Fibroblast of skin of right quadriceps (primary cell): Measurements from ENCODE around the gene SYT13.

ENCODE experiments used
- DNase-seq: peaks from one replicate; pipeline ENCODE4 v3.0.0-alpha.2; 2013

SYT13 gene, protein sequence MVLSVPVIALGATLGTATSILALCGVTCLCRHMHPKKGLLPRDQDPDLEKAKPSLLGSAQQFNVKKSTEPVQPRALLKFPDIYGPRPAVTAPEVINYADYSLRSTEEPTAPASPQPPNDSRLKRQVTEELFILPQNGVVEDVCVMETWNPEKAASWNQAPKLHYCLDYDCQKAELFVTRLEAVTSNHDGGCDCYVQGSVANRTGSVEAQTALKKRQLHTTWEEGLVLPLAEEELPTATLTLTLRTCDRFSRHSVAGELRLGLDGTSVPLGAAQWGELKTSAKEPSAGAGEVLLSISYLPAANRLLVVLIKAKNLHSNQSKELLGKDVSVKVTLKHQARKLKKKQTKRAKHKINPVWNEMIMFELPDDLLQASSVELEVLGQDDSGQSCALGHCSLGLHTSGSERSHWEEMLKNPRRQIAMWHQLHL

GRCh38 chr11:45285930-45286632, at the start of gene SYT13:
SYT13 (minus strand) TSS chr11:45286341; CDS start chr11:45286207, 134 bp downstream.
- DNase-seq: no peak

DNA sequence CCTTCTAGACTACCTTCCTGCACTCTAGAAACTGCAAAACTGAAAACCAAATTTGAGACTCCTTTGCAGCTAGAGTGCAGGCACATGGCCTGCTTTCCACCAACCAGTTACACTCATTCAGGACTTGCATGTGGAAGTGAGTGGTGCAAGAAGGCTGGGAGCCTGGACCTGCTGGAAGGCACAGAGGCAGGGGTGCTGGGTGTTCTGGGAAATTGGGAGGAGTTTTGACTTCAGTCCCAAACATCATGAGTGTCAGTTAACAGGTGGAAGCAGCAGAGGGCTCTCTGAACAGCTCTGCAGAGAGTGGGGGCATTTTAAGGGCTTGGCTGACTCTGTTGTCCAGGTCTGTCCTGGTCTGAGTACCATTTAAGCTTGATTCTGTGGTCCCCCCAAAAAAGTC, 49.3 kb upstream of the SYT13 start:
- DNase-seq: no peak

GRCh38 chr11:45334836-45335235, 48.7 kb upstream of the SYT13 start:
- no peak for DNase-seq

- DNase-seq: no peak
These were observed 48.3 kb upstream of the SYT13 start for GRCh38 chr11:45334410-45334809.

DNA sequence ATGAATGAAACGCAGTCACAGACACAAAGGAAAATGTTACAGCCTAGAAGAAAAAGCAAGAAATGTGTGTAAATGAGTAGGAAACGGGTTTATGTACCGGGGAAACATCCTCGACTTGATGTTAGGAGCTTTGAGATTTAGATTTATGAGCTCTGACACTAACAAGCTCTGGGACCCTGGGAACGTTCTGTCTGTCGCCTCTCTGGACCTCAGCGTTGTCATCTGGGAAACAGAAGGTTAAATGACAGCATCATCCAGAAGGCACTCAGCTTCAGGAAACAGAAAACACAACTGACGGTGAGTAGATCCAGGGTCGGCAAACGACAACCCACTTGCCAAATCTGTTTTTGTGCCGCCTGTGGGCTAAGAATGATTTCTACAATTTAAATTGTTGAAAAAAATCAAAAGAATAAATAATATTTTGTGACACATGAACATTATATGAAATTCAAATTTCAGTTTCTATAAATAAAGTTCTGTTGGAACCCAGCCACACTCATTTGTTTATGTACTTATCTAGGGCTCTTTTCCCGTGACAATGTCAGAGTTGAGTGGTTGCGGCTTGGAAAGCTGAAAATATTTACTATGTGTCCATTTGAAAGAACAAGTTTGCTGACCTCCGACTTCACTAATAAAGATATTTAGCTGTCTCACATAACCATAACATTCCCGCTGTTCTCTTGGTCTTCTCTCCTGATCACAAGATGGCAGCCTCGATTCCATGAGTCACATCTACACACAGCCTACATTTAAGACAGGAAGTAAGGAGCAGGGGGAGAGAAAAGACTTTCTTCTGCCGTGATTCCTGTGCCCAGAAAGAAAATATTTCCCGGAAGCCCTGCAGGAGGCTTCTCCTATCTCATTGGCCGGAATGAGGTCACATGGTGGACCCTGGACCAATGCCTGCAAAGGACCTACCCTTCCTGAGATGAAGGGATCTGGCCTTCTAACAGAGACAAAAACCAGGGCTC, 47.1 kb upstream of the SYT13 start:
- DNase-seq: peak; percentile 77

DNA sequence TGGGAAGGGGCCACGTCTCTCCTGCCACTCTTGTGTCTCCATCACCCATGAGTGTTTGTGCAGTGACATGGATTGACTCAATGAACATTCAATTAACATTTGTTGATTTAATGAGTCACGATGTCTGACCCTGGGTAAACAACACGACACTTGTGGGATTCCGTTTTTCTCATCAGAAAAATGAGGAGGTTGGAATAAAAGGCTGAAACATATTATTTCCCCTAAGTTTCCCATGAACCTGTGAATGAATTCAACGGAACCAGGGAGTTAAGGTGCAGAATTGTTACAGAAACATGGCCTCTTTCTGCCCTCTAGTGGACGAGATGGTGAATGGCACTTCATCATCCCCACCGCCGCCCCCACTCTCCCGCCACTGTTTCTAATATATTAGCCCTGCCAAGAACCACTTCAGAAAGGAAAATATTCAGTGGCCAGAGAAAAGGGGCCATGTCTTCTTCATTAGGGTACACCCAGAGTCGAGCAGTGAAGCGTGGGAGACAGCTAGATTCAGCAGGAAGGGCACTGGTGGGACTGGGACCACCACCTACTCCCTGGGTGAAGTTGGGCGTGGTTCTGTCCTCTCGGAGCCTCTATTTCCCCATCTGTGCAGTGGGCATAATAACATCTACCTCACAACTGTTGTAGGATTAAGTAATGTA, 46.3 kb upstream of the SYT13 start:
- peak; percentile 36 for DNase-seq

- DNase-seq: no peak
These were observed 45.7 kb upstream of the SYT13 start for GRCh38 chr11:45331839-45332238.

GRCh38 chr11:45328726-45329125, 42.6 kb upstream of the SYT13 start:
- DNase-seq: no peak

DNA sequence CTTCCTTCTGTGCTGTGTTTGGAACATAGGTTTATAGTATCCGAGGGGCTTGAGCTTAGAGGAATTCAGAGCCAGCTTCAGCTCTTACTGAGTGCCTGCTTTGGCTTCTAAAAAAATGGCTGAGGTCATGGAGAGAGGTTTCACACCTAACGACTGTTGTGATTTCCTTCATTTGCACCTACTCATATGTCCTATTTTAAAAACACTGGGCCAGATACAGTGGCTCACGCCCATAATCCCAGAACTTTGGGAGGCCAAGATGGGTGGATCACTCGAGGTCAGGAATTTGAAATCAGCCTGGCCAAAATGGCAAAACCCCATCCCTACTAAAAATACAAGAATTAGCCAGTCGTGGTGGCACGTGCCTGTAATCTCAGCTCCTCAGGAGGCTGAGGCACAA, 38.3 kb upstream of the SYT13 start:
- no peak for DNase-seq

DNA sequence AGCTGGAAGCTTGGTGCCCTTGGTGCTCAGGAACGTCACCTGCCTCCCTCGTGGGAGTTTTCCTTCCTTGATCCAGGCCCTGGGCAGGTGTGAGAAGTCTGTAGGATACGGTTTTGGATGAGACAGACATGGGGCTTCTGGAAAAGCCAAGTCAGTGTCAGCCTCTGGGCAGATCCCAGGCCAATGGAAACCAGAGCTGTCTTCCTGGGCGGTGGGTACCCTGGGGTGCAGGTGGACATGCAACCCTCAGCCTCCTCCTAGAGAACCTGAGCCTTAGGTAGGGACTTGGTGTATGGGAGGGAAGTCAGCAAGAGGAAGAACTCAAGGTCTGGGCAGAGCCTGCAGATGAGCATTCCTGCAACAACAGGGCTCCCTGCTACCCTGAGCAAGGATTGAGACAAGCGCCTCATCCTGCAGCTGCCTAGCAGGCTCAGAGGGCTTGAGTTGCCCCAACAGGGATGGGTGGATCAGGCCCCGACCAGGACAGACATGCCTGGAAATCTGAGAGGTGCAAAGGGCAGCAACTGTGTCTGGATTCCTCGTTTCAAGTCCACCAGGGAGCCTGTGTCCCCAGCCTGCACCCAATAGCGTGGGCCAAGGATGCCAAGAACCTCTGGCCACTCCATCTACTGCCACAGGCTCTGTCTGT, 37.6 kb upstream of the SYT13 start:
- no peak for DNase-seq

- no peak for DNase-seq
These were observed 36.9 kb upstream of the SYT13 start for GRCh38 chr11:45322891-45323600.

- no peak for DNase-seq
These were observed 36.1 kb upstream of the SYT13 start for GRCh38 chr11:45322111-45322705.

GRCh38 chr11:45321669-45322068, 35.5 kb upstream of the SYT13 start:
- DNase-seq: no peak

- no peak for DNase-seq
These were observed 35.0 kb upstream of the SYT13 start for GRCh38 chr11:45321031-45321595.

DNA sequence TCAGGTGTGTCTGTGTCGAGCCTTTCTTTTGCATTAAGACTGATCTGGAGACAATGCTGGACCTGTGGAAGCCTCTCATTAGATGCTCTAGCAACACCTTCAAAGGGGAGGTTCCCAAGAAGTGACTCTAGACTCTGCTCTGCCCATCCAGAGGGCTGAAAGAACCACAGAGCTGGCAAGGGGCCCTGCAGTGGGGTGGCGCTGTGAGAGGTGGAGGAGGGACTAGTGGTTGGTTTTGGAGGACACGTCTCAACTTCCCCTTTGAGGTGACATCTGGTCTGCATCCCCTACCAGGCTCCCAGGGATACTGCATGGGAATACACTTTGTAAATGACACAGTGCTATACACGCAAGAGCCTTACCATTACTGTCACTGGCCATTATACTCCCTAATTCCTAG, 34.2 kb upstream of the SYT13 start:
- no peak for DNase-seq

- DNase-seq: no peak
These were observed 32.9 kb upstream of the SYT13 start for GRCh38 chr11:45319077-45319476.

- DNase-seq: no peak
These were observed 32.4 kb upstream of the SYT13 start for GRCh38 chr11:45318516-45318915.

GRCh38 chr11:45316258-45316657, 30.1 kb upstream of the SYT13 start:
- DNase-seq: no peak

GRCh38 chr11:45314900-45315299, 28.8 kb upstream of the SYT13 start:
- no peak for DNase-seq

DNA sequence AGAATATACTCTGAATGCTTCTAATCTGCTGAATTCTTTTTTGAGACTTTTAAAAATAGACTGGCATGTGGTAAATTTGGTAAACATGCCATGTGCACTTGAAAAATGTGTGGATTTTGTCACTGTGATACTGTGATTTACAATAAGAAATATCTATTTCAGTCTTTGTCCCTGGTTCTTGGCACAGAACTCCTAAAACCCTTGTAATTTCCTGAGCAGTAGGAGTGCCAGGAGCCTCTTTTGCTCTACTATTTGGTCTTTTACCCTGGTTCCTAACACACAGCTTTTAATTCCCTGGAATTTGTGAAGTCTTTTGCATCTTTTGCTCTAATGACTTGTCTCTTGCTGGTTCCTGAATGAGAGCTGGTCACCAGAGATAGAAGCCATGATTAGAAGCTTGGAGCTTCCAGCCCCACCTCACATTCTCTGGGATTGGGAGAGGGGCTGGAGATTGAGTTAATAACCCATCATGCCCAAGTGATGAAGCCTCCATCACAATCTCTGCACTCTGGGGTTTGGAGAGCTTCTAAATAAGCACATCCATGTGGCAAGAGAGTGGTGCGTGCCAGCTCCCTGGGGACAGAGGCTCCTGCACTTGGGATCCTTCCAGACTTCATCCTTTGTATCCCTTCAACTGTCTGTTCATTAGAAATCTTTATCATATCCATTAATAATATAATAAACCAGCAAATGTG, 27.2 kb upstream of the SYT13 start:
- DNase-seq: no peak
